Effector memory CD8-positive, alpha-beta T cell (primary cell): ENCODE measurements around the gene TMEM94.
"Not testable (repeated sequence)": the region's sequence is repeated elsewhere in the genome, so short reads cannot be mapped to it uniquely, and the experiment has no call there.

Experiments used
- ATAC-seq: fragments of 150-1000 bp; cut with Tn5 transposase; replicated peaks from 2 replicates; pipeline ENCODE4 v1.10.0; 2021; ENCODE audit warnings: mild to moderate bottlenecking, moderate library complexity
- DNase-seq, 3 experiments: peaks; one replicate each; pipeline ENCODE4 v3.0.0; 2021
- H3K27ac Mint-ChIP-seq, 2 donors: one replicate each; pipeline ENCODE4 v1.8.0; 2022; ENCODE audit warnings: mild to moderate bottlenecking in 2 of 2, mixed read lengths in 2 of 2, moderate library complexity in 2 of 2
- H3K27me3 Mint-ChIP-seq, 2 donors: one replicate each; pipeline ENCODE4 v1.8.0; 2022; ENCODE audit warnings: mixed read lengths in 2 of 2
- H3K36me3 Mint-ChIP-seq: one replicate; pipeline ENCODE4 v1.8.0; 2022; ENCODE audit warnings: mild to moderate bottlenecking, moderate library complexity, mixed read lengths; ENCODE audit not compliant: insufficient read depth
- H3K4me1 Mint-ChIP-seq, 2 donors: one replicate each; pipeline ENCODE4 v1.8.0; 2022; ENCODE audit warnings: low read depth in 2 of 2, mixed read lengths in 2 of 2
- H3K4me3 Mint-ChIP-seq, 2 donors: one replicate each; pipeline ENCODE4 v1.8.0; 2022; ENCODE audit warnings: mild to moderate bottlenecking in 2 of 2, mixed read lengths in 2 of 2, moderate library complexity in 2 of 2
- H3K9me3 Mint-ChIP-seq, 2 donors: one replicate each; pipeline ENCODE4 v1.8.0; 2022; ENCODE audit warnings: mixed read lengths in 2 of 2

Gene TMEM94

DNA sequence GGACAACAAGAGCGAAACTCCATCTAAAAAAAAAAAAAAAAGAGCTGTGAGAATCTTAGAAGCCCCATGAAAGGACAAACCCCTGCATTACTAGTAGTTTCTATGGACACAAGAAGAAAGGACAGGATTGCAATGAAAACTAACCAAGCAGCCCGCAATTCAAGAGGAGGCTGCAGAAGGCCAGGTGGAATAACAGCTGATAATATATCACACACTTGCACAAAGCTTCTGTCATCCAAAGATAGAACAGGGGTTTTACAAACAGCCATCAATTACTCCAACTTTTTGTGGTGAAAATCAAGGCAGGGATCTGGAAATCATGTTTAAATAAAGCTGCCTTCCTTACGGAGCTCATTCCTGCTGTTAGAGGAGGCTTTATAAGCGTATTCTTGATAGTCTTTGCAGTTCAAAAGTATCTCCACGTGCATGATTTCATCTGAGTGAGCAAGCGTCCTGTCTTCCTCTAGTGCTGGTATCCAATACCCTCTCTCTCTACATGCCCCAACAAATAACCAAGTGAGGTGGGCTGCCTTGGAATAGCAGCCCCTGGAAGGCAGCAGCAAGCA lies 23.1 kb upstream of the TMEM94 start:
- H3K27ac Mint-ChIP-seq, result no peak overlapping the region
- DNase-seq (no peak), ATAC-seq (no peak)
- peaks cover 10 to 12% of the 10 kb centered on the region in 2 donors for H3K4me1 Mint-ChIP-seq
- peaks cover 7% of the 10 kb centered on the region for H3K36me3 Mint-ChIP-seq
- H3K9me3 Mint-ChIP-seq, result no peaks in the 10 kb centered on the region
- no peak overlapping the region for H3K4me3 Mint-ChIP-seq
- H3K27me3 Mint-ChIP-seq, result peaks cover 0 to 15% of the 10 kb centered on the region in 2 donors

DNA sequence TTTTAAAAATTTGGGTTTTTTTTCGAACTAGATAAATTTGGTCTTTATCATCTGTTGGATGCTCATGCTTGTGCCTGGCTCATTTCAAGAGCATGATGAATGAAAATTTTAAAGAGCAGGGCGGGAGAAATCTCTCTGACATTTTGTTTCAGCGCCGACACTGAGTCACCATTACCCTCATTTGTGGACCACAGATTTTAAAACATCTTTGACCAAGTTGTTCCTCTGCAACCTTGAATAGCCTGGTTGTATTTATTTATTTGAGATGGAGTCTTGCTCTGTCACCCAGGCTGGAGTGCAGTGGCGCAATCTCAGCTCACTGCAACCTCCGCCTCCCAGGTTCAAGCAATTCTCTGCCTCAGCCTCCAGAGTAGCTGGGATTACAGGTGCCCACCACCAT lies 22.0 kb upstream of the TMEM94 start:
- not testable (repeated sequence) for H3K9me3 Mint-ChIP-seq, H3K4me3 Mint-ChIP-seq, H3K27me3 Mint-ChIP-seq, DNase-seq, H3K36me3 Mint-ChIP-seq, ATAC-seq
- H3K27ac Mint-ChIP-seq, result peak overlapping the region; percentile 54 to 90
- H3K4me1 Mint-ChIP-seq, result peaks cover 10 to 12% of the 10 kb centered on the region in 2 donors

DNA sequence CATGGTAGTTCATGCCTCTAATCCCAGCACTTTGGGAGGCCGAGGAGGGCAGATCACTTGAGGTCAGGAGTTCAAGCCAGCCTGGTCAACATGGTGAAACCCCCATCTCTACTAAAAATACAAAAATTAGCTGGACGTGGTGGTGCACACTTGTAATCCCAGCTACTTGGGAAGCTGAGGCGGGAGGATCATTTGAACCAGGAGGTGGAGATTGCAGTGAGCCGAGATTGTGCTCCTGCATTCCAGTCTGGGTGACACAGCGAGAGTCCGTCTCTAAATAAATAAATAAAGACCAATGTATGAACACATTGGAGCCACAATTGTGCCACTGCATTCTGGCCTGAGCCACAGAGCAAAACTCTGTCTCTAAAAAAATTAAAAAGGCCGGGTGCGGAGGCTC lies 19.0 kb upstream of the TMEM94 start:
- not testable (repeated sequence) for ATAC-seq, H3K36me3 Mint-ChIP-seq, DNase-seq, H3K9me3 Mint-ChIP-seq, H3K4me3 Mint-ChIP-seq, H3K27me3 Mint-ChIP-seq
- Mint-ChIP-seq H3K4me1 (peaks cover 10 to 12% of the 10 kb centered on the region in 2 donors), H3K27ac (peak overlapping the region in 1 of 2 donors; percentile 90)

DNA sequence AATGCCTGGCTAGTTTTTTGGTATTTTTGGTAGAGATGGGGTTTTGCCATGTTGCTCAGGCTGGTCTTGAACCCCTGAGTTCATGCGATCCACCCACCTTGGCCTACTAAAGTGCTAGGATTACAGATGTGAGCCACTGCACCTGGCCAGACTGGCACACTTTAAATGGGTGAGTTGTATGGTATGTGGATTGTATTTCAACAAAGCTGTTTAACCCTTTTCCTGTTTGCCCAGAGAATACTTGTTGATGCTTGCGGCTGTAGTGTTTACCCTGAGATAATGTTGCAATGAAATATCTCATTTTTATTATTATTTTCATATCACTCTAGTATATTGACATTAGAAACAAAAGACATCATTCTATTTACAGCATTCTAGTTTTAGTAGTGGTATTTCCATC lies 17.1 kb upstream of the TMEM94 start:
- Mint-ChIP-seq H3K9me3 (no peaks in the 10 kb centered on the region), H3K27ac (no peak overlapping the region), H3K27me3 (no peaks in the 10 kb centered on the region), H3K4me1 (peaks cover 10 to 12% of the 10 kb centered on the region in 2 donors), H3K36me3 (peaks cover 7% of the 10 kb centered on the region), H3K4me3 (no peak overlapping the region)
- no peak for ATAC-seq
- no peak for DNase-seq

DNA sequence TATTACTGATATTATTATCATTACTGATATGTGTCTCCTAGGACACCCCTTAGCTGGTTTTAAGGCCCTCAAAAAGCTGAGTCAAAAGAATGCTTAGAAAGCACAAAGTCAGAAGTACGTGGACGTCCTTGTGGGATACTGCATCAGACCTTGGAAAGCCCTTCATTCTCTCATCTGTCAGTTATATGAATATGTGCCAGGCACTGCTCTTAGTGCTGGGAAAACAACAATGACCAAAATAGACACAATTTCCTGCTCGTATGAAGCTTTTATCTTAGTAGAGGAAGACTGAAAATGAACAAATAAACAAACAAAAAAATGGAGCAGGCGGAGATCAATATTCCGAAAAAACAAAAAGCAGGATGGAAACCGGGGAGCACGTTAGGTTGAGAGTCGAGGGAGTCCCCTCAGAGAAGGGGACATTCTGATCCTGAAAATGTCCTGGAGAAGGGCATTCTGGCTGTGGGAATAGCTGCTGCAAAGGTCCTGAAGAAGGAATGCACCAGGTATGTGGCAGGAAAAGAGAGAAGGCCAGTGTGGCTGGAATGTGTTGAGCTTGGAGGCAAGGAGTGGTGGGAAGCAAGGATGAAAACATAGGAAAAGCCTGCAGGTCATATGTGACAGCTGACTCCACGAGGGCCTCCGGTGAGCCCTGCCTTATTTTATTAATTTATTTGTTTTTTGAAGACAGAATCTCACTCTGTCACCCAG lies 15.5 kb upstream of the TMEM94 start:
- no peak for DNase-seq
- Mint-ChIP-seq H3K27ac (no peak overlapping the region), H3K36me3 (peaks cover 5% of the 10 kb centered on the region), H3K4me1 (peaks cover 4 to 8% of the 10 kb centered on the region in 2 donors), H3K4me3 (no peak overlapping the region), H3K27me3 (no peaks in the 10 kb centered on the region), H3K9me3 (no peaks in the 10 kb centered on the region)
- ATAC-seq, result no peak

DNA sequence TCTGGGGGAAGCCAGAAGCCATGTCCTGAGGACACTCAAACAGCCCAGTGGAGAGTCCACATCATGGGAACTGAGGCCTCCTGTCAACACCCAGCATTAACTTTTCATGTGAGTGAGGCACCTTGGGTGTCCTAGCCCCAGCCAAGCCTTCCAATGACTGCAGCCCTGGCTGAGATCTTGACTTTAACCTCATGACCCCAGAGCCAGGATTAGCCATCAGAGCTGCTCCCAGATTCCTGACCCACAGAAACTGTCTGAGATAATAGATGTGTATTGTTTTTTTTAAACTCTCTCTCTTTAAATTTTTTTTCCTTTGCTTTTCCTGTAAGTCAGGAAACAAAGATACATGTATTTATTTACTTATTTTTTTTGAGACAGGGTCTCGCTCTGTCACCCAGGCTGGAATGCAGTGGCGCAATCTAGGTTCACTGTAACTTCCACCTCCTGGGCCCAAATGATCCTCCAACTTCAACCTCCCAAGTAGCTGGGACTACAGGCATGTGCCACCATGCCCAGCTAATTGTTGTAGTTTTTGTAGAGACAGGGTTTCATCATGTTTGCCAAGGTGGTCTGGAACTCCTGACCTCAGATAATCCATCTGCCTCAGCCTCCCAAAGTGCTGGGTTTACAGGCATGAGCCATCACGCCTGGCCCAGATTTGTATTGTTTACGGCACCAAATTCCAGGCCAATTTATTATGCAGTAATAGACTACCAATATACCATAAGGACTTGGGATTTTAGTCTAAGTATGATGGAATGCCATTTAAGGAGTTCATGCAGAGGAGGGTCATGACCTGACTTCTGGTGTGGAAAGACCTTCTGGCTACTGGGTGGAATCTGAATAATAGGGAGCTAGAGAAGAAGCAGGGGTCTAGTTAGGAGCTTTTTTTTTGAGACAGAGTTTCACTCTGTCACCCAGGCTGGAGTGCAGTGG lies 14.0 kb upstream of the TMEM94 start:
- Mint-ChIP-seq H3K36me3 (no peaks in the 10 kb centered on the region), H3K4me1 (no peaks in the 10 kb centered on the region), H3K27me3 (no peaks in the 10 kb centered on the region), H3K27ac (peak overlapping the region in 1 of 2 donors; percentile 31), H3K9me3 (no peaks in the 10 kb centered on the region), H3K4me3 (no peak overlapping the region)
- ATAC-seq (no peak), DNase-seq (no peak)

DNA sequence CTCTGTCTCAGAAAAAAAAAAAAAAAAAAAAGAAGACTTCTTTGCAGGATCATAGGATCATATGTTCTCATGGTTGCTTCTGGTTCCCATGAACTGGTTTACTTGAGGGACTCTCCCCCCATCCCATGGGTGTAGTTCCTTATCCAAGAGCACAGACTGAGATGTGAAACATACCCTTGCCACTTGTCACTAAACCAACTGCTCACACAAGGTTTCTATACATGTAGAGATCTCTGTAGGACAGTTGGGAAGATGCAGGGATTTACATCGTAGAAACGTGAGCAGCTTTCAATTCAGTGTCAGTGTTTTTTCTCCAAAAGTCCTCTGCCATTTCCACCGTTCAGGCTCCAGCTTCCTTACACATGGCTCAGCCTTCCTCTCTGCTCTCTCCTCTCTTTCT lies 11.1 kb upstream of the TMEM94 start:
- ATAC-seq, result no peak
- H3K4me1 Mint-ChIP-seq, result no peaks in the 10 kb centered on the region

DNA sequence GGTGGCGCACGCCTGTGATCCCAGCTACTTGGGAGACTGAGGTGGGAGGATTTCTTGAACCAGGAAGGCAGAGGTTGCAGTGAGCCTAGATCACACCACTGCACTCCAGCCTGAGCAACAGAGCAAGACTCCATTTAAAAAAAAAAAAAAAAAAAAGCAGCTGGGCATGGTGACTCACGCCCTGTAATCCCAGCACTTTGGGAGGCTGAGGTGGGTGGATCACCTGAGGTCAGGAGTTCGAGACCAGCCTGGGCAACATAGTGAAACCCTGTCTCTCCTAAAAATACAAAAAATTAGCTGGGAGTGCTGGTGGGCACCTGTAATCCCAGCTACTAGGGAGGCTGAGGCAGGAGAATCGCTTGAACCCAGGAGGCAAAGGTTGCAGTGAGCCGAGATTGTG lies 10.5 kb upstream of the TMEM94 start:
- not testable (repeated sequence) for H3K27me3 Mint-ChIP-seq, H3K4me1 Mint-ChIP-seq, H3K4me3 Mint-ChIP-seq, DNase-seq, ATAC-seq, H3K9me3 Mint-ChIP-seq, H3K36me3 Mint-ChIP-seq, H3K27ac Mint-ChIP-seq

More for the DNA sequence above, 11.1 kb upstream of the TMEM94 start:
- Mint-ChIP-seq H3K27ac (no peak overlapping the region), H3K9me3 (no peaks in the 10 kb centered on the region), H3K36me3 (peaks cover 3% of the 10 kb centered on the region), H3K27me3 (no peaks in the 10 kb centered on the region), H3K4me3 (no peak overlapping the region)
- DNase-seq, result no peak

DNA sequence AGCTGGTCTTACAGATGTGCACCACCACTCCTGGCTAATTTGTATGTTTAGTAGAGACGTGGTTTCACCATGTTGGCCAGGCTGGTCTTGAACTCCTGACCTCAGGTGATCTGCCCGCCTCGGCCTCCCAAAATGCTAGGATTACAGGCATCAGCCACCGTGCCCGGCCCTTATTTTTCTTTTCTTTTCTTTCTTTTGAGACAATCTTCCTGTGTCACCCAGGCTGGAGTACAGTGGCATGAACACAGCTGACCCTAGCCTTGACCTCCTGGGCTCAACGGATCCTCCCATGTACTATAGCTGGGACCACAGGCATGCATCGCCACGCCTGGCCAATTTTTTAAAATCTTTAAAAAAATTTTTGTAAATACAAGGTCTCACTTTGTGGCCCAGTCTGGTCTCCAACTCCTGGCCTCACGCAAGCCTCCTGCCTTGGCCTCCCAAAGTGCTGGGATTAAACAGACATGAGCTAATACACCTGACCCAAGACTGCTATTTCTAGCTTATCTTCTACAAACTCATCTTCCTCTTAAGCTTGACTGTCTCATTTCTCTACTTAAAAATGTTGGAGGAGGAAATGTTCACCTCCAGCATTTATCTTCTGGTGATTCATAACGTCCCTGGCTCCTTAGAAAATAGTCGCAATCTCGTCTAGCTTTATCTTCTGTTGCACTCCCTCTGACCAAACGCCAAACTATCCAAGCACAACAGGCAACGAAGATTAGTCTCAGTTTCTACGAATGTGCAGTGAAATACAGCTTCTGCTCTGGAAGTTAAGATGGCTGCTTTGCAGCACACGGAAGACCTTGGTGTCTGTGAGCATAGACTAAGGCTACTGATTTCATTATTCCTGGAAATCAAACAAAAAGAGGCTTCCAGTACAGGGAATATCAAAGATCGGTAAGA lies 8.2 kb upstream of the TMEM94 start:
- Mint-ChIP-seq H3K4me1 (no peaks in the 10 kb centered on the region), H3K36me3 (peaks cover 3% of the 10 kb centered on the region), H3K27ac (no peak overlapping the region), H3K9me3 (no peaks in the 10 kb centered on the region), H3K4me3 (no peak overlapping the region), H3K27me3 (no peaks in the 10 kb centered on the region)
- ATAC-seq, result no peak
- no peak for DNase-seq

DNA sequence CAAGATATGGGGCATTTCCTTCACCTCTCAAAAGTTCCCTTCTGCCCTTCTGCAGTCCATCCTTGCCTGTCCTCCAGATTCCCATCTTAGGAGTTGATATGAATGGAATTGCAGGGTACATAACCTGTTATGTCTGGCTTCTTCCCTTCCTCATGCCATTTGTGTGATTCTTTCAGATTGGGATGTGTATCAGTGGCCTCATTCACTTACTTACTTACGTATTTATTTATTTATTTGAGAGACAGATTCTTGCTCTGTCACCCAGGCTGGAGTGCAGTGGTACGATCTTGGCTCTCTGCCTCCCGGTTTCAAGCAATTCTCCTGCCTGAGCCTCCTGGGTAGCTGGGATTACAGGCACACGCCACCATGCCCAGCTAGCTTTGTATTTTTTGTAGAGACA lies 6.2 kb upstream of the TMEM94 start:
- no peaks in the 10 kb centered on the region for H3K9me3 Mint-ChIP-seq
- no peaks in the 10 kb centered on the region for H3K4me1 Mint-ChIP-seq
- peaks cover 3% of the 10 kb centered on the region for H3K36me3 Mint-ChIP-seq
- no peak overlapping the region for H3K4me3 Mint-ChIP-seq
- H3K27me3 Mint-ChIP-seq, result no peaks in the 10 kb centered on the region
- H3K27ac Mint-ChIP-seq, result no peak overlapping the region
- DNase-seq, result no peak
- no peak for ATAC-seq

DNA sequence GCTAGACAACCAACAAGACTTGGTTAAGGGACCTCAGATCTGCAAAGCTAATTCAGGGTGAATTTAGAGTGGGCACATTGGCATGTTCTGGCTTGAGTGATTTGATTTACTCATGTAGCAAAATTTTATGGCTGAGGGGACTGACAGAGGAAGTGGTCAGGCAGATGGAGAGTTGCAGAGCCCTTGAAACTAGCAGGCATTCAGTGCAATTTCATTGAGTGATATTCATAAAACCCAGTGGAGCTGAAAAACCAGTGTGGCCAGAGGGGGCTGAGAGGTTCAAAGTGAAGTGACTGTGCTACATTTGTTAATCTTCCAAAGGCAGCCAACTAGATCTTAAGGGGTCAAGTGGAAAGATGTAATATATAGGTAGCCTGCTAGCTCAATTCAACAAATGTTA lies 2.2 kb upstream of the TMEM94 start:
- no peaks in the 10 kb centered on the region for H3K9me3 Mint-ChIP-seq
- no peaks in the 10 kb centered on the region for H3K27me3 Mint-ChIP-seq
- H3K36me3 Mint-ChIP-seq, result no peaks in the 10 kb centered on the region
- peaks cover 14 to 19% of the 10 kb centered on the region in 2 donors for H3K4me1 Mint-ChIP-seq
- H3K27ac Mint-ChIP-seq, result no peak overlapping the region
- no peak for DNase-seq
- no peak overlapping the region for H3K4me3 Mint-ChIP-seq
- no peak for ATAC-seq

DNA sequence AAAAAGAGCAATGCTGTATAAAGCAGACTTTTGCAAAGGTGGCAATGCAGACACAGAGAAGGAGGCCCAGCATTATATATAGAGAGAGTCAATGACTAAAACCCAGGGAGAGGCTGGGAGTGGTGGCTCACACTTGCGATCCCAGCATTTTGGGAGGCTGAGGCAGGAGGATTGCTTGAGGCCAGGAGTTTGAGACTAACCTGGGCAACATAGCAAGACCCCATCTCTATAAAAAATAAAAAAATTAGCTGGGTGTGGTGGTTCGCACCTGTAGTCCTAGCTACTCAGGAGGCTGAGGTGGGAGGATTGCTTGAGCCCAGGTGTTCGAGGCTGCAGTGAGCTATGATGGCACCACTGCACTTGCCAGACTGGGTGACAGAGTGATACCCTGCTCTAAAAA lies 1.8 kb upstream of the TMEM94 start:
- not testable (repeated sequence) for ATAC-seq, H3K9me3 Mint-ChIP-seq, H3K36me3 Mint-ChIP-seq, H3K27me3 Mint-ChIP-seq, H3K27ac Mint-ChIP-seq, DNase-seq
- Mint-ChIP-seq H3K4me3 (peak overlapping the region in 1 of 2 donors; percentile 92), H3K4me1 (peaks cover 15 to 19% of the 10 kb centered on the region in 2 donors)

DNA sequence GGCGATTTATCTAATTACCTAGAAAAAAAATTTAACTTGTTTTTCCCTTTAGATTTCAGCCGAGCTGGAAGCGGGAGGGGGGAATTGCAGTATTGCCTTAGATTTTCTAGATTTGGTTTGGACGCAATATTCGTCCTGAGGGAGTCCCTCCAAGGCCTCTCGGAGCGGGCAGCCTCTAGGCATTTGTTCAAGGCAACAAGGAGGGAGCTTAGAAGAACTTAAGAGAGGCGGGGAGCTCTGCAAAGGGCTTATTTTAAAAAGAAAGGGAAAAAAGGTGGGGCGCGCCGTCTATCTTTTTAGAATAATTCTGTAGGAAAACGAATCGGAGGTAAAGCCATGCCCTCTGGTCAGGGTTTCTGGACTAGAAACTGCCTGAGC lies 407 bp upstream of the TMEM94 start:
- ATAC-seq, result peak; percentile 15
- peak overlapping the region; percentile 91 to 92 for H3K4me3 Mint-ChIP-seq
- peak overlapping the region; percentile 90 to 94 for H3K27ac Mint-ChIP-seq

More for the DNA sequence above, 407 bp upstream of the TMEM94 start:
- Mint-ChIP-seq H3K4me1 (peaks cover 20 to 25% of the 10 kb centered on the region in 2 donors), H3K27me3 (no peaks in the 10 kb centered on the region), H3K36me3 (peaks cover 3% of the 10 kb centered on the region), H3K9me3 (no peaks in the 10 kb centered on the region)
- no peak for DNase-seq
